Body of pancreas (tissue), 4 donors: ENCODE measurements around the gene PGD. TPM values are rescaled to one million over a fixed set of nuclear protein-coding genes. Genes with fewer than 3 reads are reported as not detected.

ENCODE experiments used
- ATAC-seq: fragments of 150-250 bp; one replicate; pipeline ENCODE4 v1.9.1; 2016
- DNase-seq, 4 donors: peaks; one replicate each; pipeline ENCODE4 v3.0.0-alpha.2; 2019
- H3K27ac ChIP-seq, 4 donors: fragments of 200-600 bp; sonication (generic); 1 replicate in 3 of 4; 2 replicates in 1 of 4; pipeline versions ENCODE4 v1.5.1 to v1.6.1; 2016 to 2019; ENCODE audit warnings: mild to moderate bottlenecking in 1 of 4, mixed read lengths in 1 of 4, moderate library complexity in 1 of 4
- H3K27me3 ChIP-seq, 2 donors: fragments of 200-600 bp; sonication (generic); one replicate each; pipeline ENCODE4 v1.6.0; 2016; ENCODE audit warnings: mild to moderate bottlenecking in 1 of 2
- H3K36me3 ChIP-seq, 2 donors: fragments of 200-600 bp; sonication (generic); replicated peaks in 1 of 2; 2 replicates each; pipeline ENCODE4 v1.5.1; 2016; ENCODE audit warnings: low read depth in 2 of 2; ENCODE audit not compliant: insufficient read depth in 1 of 2
- H3K4me1 ChIP-seq: fragments of 200-600 bp; sonication (generic); one replicate; pipeline ENCODE4 v1.6.0; 2016
- H3K4me3 ChIP-seq, 2 donors: fragments of 200-600 bp; sonication (generic); 1 replicate in 1 of 2; 2 replicates in 1 of 2; pipeline ENCODE4 v1.5.1; 2016 to 2019
- H3K9me3 ChIP-seq, 3 donors: fragments of 200-600 bp; sonication (generic); 1 replicate in 2 of 3; 2 replicates in 1 of 3; pipeline ENCODE4 v1.5.1; 2016
- POLR2A ChIP-seq, 3 donors: fragments of 450-650 bp; IDR thresholded peaks; one replicate each; pipeline ENCODE4 v1.6.1; 2016; ENCODE audit warnings: antibody characterized with exemption in 3 of 3, mild to moderate bottlenecking in 2 of 3
- WGBS, 2 donors: methylation state at CpG; one replicate each; pipeline ENCODE4 v1.1.5; 2017; 5-methylcytosine and 5-hydroxymethylcytosine counted together
- intact Hi-C: fragments of 100-400 bp; cut with DNase I; formaldehyde crosslinking; loops from one replicate; pipeline ENCODE4 v1.15.1; 2023
- total RNA-seq, 2 donors: library from RNA; depleted of rRNA; stranded (reverse); fragments of >200 nt; gene quantifications; one replicate each; pipeline ENCODE4 v1.1.0, GENCODE V29; 2016
- TF ChIP-seq, protein P1 (sequence below), 7 experiments: fragments of 450-650 bp in 4 of 7; fragments of 200-600 bp in 3 of 7; sonication (generic) in 3 of 7; IDR thresholded peaks; one replicate each; pipeline ENCODE4 v1.5.1; 2016 to 2019; ENCODE audit warnings: antibody characterized with exemption in 7 of 7

Gene PGD
- total RNA-seq: 10 to 100 TPM; 46.7 to 61.3 TPM

DNA sequence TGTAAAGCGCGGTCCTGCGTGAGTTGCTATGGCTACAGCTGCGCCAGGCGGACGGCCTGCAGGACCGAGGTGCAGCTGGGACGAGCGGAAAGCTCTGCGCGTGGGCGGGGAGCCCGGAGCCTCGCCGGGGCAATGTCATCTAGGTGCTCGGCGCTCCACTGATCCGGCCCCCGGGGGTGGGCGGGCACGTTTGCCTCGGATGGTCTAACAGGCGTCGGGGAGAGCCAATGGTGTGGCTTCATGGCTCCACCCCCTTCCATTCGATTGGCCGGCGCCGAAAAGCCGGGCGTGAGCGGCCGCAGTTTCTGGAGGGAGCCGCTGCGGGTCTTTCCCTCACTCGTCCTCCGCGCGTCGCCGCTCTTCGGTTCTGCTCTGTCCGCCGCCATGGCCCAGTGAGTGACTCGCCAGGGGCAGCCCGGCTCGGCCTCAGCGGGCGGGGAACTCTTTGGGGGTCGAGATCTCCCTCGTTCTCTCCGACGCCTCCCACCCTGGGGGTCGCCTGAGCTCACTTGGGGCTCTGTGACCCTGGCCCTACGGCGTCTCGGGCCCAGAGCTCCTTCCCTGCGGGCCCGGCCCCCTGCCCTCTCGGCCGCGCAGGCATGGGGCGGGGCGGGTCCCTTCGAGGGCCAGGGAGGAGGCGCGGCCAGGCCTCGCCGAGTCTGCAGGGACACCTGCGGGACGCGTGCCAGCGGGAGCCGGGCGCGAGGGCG is at the start of gene PGD:
Gene PGD (plus strand): TSS at position 331 of the 710 bp plus-strand sequence. CDS start 54 bp downstream, at position 385.
- 1% methylated on average over 70 of the region's 76 CpGs; no CpG with 5 or more reads in 1 of the 2 donors for WGBS, 2 donors
- peaks cover 24% of the 10 kb centered on the region for H3K4me1 ChIP-seq
- no peaks in the 10 kb centered on the region for H3K9me3 ChIP-seq
- DNase-seq (peak; percentile 98 to 99 (median 98)), ATAC-seq (peak; percentile 98)
- TF ChIP-seq, protein P1, sequence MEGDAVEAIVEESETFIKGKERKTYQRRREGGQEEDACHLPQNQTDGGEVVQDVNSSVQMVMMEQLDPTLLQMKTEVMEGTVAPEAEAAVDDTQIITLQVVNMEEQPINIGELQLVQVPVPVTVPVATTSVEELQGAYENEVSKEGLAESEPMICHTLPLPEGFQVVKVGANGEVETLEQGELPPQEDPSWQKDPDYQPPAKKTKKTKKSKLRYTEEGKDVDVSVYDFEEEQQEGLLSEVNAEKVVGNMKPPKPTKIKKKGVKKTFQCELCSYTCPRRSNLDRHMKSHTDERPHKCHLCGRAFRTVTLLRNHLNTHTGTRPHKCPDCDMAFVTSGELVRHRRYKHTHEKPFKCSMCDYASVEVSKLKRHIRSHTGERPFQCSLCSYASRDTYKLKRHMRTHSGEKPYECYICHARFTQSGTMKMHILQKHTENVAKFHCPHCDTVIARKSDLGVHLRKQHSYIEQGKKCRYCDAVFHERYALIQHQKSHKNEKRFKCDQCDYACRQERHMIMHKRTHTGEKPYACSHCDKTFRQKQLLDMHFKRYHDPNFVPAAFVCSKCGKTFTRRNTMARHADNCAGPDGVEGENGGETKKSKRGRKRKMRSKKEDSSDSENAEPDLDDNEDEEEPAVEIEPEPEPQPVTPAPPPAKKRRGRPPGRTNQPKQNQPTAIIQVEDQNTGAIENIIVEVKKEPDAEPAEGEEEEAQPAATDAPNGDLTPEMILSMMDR (IDR thresholded peaks at IDR 0.05): no peak
- peak; percentile 62 to 81 (median 81) for TF ChIP-seq POLR2A (IDR thresholded peaks at IDR 0.05)
- peak within 1 kb of the TSS; percentile 62 to 96 for H3K4me3 ChIP-seq
- H3K27me3 ChIP-seq: no peaks in the 10 kb centered on the region
- intact Hi-C loops: no loop called here
- H3K27ac ChIP-seq: peak within 1 kb of the TSS; percentile 84 to 96 (median 94)
- peaks cover 0 to 2% of the 10 kb centered on the region in 2 donors for H3K36me3 ChIP-seq

DNA sequence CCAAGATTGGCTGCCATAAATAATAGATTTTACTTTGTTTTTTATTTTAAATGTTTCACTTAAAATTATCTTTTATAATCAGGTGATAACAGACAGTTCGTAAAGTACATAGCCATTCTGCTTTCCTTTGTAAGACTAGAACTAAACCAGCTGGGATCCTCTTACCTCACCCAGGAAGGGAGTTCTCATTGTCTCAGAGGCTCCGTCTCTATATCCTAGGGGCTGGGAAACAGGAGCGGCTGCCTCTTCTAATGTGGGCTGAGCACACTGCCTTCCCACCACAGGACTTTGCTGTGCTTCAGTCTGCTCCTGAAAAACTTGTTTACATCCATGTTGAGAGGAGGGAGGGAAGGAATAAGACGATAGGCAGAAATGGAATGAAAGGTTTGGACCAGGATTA is 45.6 kb upstream of the PGD start:
- no peak overlapping the region for H3K27ac ChIP-seq
- DNase-seq (no peak), ATAC-seq (no peak)
- H3K9me3 ChIP-seq: no peaks in the 10 kb centered on the region
- no peak for TF ChIP-seq POLR2A (IDR thresholded peaks at IDR 0.05)
- TF ChIP-seq, protein P1 (IDR thresholded peaks at IDR 0.05): no peak
- H3K36me3 ChIP-seq: peaks cover 6 to 26% of the 10 kb centered on the region in 2 donors
- no peaks in the 10 kb centered on the region for H3K4me1 ChIP-seq
- 76 to 83% methylated on average over 4 of the region's 4 CpGs for WGBS, 2 donors
- H3K4me3 ChIP-seq: no peak overlapping the region
- intact Hi-C loops: no loop called here
- no peaks in the 10 kb centered on the region for H3K27me3 ChIP-seq

DNA sequence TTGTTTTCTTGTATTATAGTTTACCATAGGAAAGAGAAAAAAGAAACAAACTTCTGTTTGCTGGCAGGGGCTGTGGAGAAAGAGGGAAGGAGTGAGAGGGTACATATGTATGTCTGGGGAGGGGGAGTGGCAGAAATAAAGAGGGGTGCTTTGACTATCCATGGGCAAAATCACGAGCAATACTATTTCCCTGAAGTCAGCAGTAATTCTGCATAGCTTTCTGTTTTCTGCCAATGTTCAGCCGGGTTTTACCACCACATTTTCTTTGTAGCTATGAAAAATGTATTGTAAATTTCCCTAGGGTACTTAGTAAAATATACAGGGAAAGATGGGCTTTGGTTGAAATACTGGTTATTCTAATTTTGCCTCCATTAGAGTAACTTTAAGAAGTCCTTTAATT is 45.2 kb upstream of the PGD start:
- no peak overlapping the region for H3K4me3 ChIP-seq
- peaks cover 2 to 23% of the 10 kb centered on the region in 2 donors for H3K36me3 ChIP-seq
- WGBS, 2 donors: 62 to 78% methylated on average over 2 of the region's 2 CpGs
- DNase-seq: no peak
- ATAC-seq: no peak
- no peak overlapping the region for H3K27ac ChIP-seq
- H3K4me1 ChIP-seq: no peaks in the 10 kb centered on the region
- intact Hi-C loops: no loop called here
- TF ChIP-seq POLR2A (IDR thresholded peaks at IDR 0.05): no peak
- TF ChIP-seq, protein P1 (IDR thresholded peaks at IDR 0.05): no peak
- no peaks in the 10 kb centered on the region for H3K27me3 ChIP-seq
- H3K9me3 ChIP-seq: no peaks in the 10 kb centered on the region

DNA sequence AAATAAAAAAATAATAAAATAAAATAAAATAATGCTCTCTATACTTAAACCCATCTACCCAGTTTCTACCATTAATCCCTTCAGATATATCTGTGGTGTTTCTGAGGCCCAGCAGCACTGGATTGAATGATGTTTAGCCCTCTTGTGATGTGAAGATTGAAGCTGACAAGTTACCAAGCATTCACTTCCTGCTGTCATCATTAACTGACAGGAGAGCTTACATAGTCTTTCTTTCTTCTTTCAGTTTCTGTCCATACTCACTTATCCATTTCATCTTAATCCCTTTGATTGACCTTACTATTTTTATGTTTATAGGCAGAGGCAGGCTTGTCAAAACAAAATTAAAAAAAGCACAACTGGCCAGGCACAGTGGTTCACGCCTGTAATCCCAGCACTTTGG is 38.8 kb upstream of the PGD start:
- H3K27ac ChIP-seq: no peak overlapping the region
- no peak for TF ChIP-seq POLR2A (IDR thresholded peaks at IDR 0.05)
- TF ChIP-seq, protein P1 (IDR thresholded peaks at IDR 0.05): no peak
- no peak overlapping the region for H3K4me3 ChIP-seq
- H3K36me3 ChIP-seq: peaks cover 5 to 11% of the 10 kb centered on the region in 2 donors
- H3K27me3 ChIP-seq: no peaks in the 10 kb centered on the region
- 80 to 91% methylated on average over 1 of the region's 1 CpG for WGBS, 2 donors
- intact Hi-C loops: no loop called here
- H3K4me1 ChIP-seq: no peaks in the 10 kb centered on the region
- DNase-seq: no peak
- H3K9me3 ChIP-seq: no peaks in the 10 kb centered on the region
- ATAC-seq: no peak

DNA sequence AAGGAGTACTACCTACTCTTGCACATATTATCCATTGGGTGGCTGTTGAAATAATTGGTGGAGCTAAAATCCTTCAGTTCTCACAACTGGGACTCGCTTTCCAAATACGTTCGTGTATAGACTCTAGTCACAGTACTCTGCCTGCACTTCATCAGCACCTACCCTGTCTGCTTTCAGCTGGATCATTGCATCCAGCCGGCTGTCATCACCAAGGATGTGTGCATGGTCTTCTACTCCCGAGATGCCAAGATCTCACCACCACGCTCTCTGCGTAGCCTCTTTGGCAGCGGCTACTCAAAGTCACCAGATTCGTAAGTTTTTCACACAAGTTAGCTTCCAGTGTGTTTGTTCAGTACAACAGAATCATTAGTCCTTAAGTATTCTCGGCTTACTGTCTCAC is 37.3 kb upstream of the PGD start:
- H3K4me3 ChIP-seq: no peak overlapping the region
- TF ChIP-seq, protein P1 (IDR thresholded peaks at IDR 0.05): no peak
- no peak for TF ChIP-seq POLR2A (IDR thresholded peaks at IDR 0.05)
- intact Hi-C loops: no loop called here
- ATAC-seq: no peak
- 95 to 97% methylated on average over 10 of the region's 10 CpGs for WGBS, 2 donors
- peaks cover 5 to 19% of the 10 kb centered on the region in 2 donors for H3K36me3 ChIP-seq
- no peak overlapping the region for H3K27ac ChIP-seq
- no peaks in the 10 kb centered on the region for H3K4me1 ChIP-seq
- no peaks in the 10 kb centered on the region for H3K27me3 ChIP-seq
- H3K9me3 ChIP-seq: no peaks in the 10 kb centered on the region
- no peak for DNase-seq
